Activated naive CD8-positive, alpha-beta T cell treated with anti-CD3 and anti-CD28 coated beads for 36 hours (primary cell): ENCODE data around the gene CLEC12A. TPM values are rescaled to one million over a fixed set of nuclear protein-coding genes. Genes with fewer than 3 reads are reported as not detected.
A peak's percentile ranks its signal among the peaks of the same experiment; 100 is the strongest.

Experiments used
- DNase-seq: peaks from one replicate; pipeline ENCODE4 v3.0.0; 2021
- H3K27ac Mint-ChIP-seq: one replicate; pipeline ENCODE4 v1.8.0; 2022; ENCODE audit warnings: mild to moderate bottlenecking, moderate library complexity, mixed read lengths
- H3K27me3 Mint-ChIP-seq: one replicate; pipeline ENCODE4 v1.8.0; 2022; ENCODE audit warnings: mild to moderate bottlenecking, mixed read lengths
- H3K36me3 Mint-ChIP-seq: one replicate; pipeline ENCODE4 v1.8.0; 2021; ENCODE audit warnings: mild to moderate bottlenecking, mixed read lengths
- H3K4me1 Mint-ChIP-seq: one replicate; pipeline ENCODE4 v1.8.0; 2021; ENCODE audit warnings: mixed read lengths
- H3K4me3 Mint-ChIP-seq: one replicate; pipeline ENCODE4 v1.8.0; 2022; ENCODE audit warnings: mild to moderate bottlenecking, moderate library complexity, mixed read lengths
- H3K9me3 Mint-ChIP-seq: one replicate; pipeline ENCODE4 v1.8.0; 2022; ENCODE audit warnings: mixed read lengths
- total RNA-seq, 2 experiments: library from RNA; stranded (reverse); gene quantifications; one replicate each; pipeline ENCODE4 v1.2.3, GENCODE V29; 2021

Gene CLEC12A
- total RNA-seq = under 1 TPM; 0.14 TPM

DNA sequence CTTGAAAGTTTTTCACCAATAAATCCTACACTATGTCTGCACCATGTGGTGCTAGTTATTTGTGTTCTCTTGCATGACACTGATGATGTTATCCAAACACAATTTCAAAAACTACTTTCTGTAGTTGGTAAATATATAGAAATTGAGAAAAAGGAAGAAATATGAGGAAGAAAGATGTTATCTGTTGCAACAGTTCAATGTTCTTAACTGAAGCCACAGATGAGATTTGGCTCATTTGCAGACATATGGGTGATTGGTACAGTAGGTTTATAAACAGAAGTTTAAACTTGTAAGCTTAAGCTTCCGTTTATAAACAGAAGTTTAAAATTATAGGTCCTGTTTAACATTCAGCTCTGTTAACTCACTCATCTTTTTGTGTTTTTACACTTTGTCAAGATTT, at the start of gene CLEC12A:
Gene CLEC12A, plus strand, starts transcription at position 229 of the 400 bp plus-strand sequence. CDS start 188 bp downstream, outside the sequence.
- H3K4me1 Mint-ChIP-seq = no peaks in the 10 kb centered on the region
- DNase-seq = no peak
- no peaks in the 10 kb centered on the region for H3K27me3 Mint-ChIP-seq
- H3K36me3 Mint-ChIP-seq = no peaks in the 10 kb centered on the region
- H3K9me3 Mint-ChIP-seq = peaks cover 7% of the 10 kb centered on the region
- no peak within 1 kb of the TSS for H3K4me3 Mint-ChIP-seq
- no peak within 1 kb of the TSS for H3K27ac Mint-ChIP-seq

- no peak overlapping the region for H3K27ac Mint-ChIP-seq
- H3K4me3 Mint-ChIP-seq = no peak overlapping the region
Measured at GRCh38 chr12:9922429-9922828, 48.8 kb upstream of the CLEC12A start.

GRCh38 chr12:9925705-9926393, 45.4 kb upstream of the CLEC12A start:
- DNase-seq = no peak
- Mint-ChIP-seq H3K9me3 (no peaks in the 10 kb centered on the region), H3K27me3 (peaks cover 7% of the 10 kb centered on the region), H3K4me3 (peak overlapping the region; percentile 70), H3K27ac (peak overlapping the region; percentile 78), H3K4me1 (peaks cover 22% of the 10 kb centered on the region), H3K36me3 (no peaks in the 10 kb centered on the region)

More at GRCh38 chr12:9922429-9922828, 48.8 kb upstream of the CLEC12A start:
- H3K36me3 Mint-ChIP-seq = no peaks in the 10 kb centered on the region
- no peaks in the 10 kb centered on the region for H3K27me3 Mint-ChIP-seq
- peaks cover 3% of the 10 kb centered on the region for H3K9me3 Mint-ChIP-seq
- no peak for DNase-seq
- H3K4me1 Mint-ChIP-seq = peaks cover 19% of the 10 kb centered on the region

DNA sequence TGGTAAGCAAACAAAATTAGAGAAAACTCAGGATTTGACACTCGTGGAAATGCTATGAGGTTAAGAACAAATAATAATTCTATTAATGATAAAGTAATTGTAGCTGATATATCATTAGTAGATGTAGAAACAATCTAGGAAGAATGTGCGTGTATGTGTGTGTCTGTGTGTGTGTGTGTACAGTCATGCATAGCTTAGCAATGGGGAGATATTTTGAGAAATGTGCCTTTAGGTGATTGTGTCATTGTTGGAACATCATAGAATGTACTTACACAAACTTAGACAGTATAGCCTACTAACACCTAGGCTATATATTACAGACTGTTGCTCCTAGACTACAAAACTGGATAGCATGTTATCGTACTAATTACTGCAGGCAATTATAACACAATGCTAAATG, 44.3 kb upstream of the CLEC12A start:
- no peaks in the 10 kb centered on the region for H3K9me3 Mint-ChIP-seq
- no peak for DNase-seq
- peaks cover 10% of the 10 kb centered on the region for H3K27me3 Mint-ChIP-seq
- no peak overlapping the region for H3K27ac Mint-ChIP-seq
- H3K4me3 Mint-ChIP-seq = no peak overlapping the region
- H3K36me3 Mint-ChIP-seq = no peaks in the 10 kb centered on the region
- H3K4me1 Mint-ChIP-seq = peaks cover 22% of the 10 kb centered on the region

GRCh38 chr12:9928607-9929006, 42.6 kb upstream of the CLEC12A start:
- Mint-ChIP-seq H3K27ac (no peak overlapping the region), H3K9me3 (no peaks in the 10 kb centered on the region), H3K4me3 (no peak overlapping the region), H3K36me3 (no peaks in the 10 kb centered on the region), H3K4me1 (peaks cover 10% of the 10 kb centered on the region), H3K27me3 (peaks cover 10% of the 10 kb centered on the region)
- DNase-seq = no peak

DNA sequence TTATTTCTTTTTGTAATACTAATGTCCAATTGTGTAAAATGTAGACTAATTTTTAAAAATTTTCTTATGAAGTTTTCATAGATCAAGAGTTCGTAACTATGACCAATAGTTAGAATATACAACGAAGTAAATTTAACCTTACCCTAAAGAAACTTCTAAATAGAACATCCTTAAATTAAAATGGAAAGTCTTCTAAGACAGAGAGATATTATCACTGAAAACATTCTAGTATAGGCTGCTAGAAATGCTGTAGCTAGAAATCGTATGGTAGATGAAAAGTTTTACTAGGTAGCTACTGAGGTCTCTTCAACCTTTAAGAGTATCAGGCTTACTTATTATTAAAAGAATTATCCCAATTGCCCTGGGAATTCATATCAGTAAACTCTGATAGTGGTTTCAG, 40.0 kb upstream of the CLEC12A start:
- H3K4me1 Mint-ChIP-seq = peaks cover 5% of the 10 kb centered on the region
- no peaks in the 10 kb centered on the region for H3K36me3 Mint-ChIP-seq
- no peak for DNase-seq

GRCh38 chr12:9932270-9932669, 38.9 kb upstream of the CLEC12A start, which contains the start of gene CLEC2A:
Gene CLEC2A (minus strand): TSS chr12:9932370. CDS start chr12:9932329, 41 bp downstream.
- no peak within 1 kb of the TSS for H3K27ac Mint-ChIP-seq
- H3K27me3 Mint-ChIP-seq = peaks cover 10% of the 10 kb centered on the region
- H3K9me3 Mint-ChIP-seq = no peaks in the 10 kb centered on the region
- H3K4me3 Mint-ChIP-seq = no peak within 1 kb of the TSS
- no peak for DNase-seq
- peaks cover 5% of the 10 kb centered on the region for H3K4me1 Mint-ChIP-seq
- no peaks in the 10 kb centered on the region for H3K36me3 Mint-ChIP-seq

More for the DNA sequence above, 40.0 kb upstream of the CLEC12A start:
- H3K4me3 Mint-ChIP-seq = no peak overlapping the region
- no peaks in the 10 kb centered on the region for H3K9me3 Mint-ChIP-seq
- H3K27ac Mint-ChIP-seq = no peak overlapping the region
- peaks cover 10% of the 10 kb centered on the region for H3K27me3 Mint-ChIP-seq

DNA sequence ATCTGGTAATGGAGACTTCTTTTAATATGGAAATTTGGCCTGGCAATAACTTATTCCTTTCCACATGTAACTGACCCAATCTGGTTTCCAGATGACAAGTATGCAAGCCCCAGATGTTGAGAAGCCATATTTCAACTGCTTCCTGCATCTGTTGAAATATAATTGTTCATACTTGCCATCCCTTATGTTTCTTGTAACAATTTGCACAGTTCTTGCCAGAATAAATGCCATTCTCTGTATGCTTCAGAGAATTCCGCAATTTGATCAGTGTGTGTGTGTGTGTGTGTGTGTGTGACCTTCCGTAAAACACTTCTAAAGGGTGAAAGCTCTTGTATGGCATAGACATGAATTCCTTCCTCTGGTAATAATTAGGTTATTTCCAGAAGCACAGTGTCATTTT, 37.3 kb upstream of the CLEC12A start:
- peaks cover 10% of the 10 kb centered on the region for H3K27me3 Mint-ChIP-seq
- H3K9me3 Mint-ChIP-seq = no peaks in the 10 kb centered on the region
- H3K27ac Mint-ChIP-seq = no peak overlapping the region
- DNase-seq = no peak
- no peaks in the 10 kb centered on the region for H3K4me1 Mint-ChIP-seq
- H3K36me3 Mint-ChIP-seq = no peaks in the 10 kb centered on the region
- no peak overlapping the region for H3K4me3 Mint-ChIP-seq

- no peaks in the 10 kb centered on the region for H3K36me3 Mint-ChIP-seq
- peaks cover 10% of the 10 kb centered on the region for H3K27me3 Mint-ChIP-seq
- H3K27ac Mint-ChIP-seq = no peak overlapping the region
- no peak for DNase-seq
- no peaks in the 10 kb centered on the region for H3K9me3 Mint-ChIP-seq
- no peak overlapping the region for H3K4me3 Mint-ChIP-seq
- H3K4me1 Mint-ChIP-seq = no peaks in the 10 kb centered on the region
Measured at GRCh38 chr12:9935026-9935425, 36.2 kb upstream of the CLEC12A start.

DNA sequence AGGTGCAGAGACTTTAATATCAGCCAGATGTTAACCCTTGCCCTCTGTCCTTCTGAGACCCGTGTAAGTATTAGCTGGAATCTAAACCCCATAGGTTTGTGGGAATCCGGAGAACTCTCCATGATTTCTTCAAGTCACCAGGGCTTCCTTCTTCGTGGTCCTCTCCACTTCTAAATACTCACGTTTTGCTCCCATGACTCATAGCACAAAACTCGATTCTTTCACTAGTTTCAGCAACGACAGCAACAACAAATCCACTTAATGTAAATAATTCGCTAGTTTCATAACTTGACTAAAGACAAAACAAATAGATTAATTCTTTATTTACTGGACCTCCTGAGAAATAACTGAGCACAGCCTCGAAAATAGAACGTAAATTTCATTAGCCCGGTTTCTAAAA, 34.6 kb upstream of the CLEC12A start:
- Mint-ChIP-seq H3K9me3 (no peaks in the 10 kb centered on the region), H3K4me3 (no peak overlapping the region), H3K4me1 (peaks cover 3% of the 10 kb centered on the region), H3K36me3 (no peaks in the 10 kb centered on the region), H3K27me3 (no peaks in the 10 kb centered on the region), H3K27ac (no peak overlapping the region)
- DNase-seq = no peak

DNA sequence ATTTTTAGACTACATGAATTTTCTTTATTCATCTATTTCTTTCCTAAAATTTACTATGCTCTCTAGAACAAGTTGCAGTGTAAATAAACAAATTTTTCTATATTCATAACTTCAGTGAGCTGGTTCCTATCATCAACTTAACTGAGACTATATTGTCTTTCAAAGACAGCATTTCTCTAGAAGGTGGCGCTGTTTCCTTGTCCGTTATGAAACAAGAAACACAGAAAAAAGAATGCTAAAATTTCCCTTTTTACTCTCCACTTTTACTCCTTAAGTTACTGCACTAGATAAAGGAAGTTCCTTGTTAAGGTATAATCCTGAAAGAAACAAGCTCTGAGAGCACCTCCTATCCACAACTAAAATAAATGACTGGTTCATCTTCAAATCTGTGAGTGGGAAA, 30.8 kb upstream of the CLEC12A start:
- Mint-ChIP-seq H3K4me1 (peaks cover 11% of the 10 kb centered on the region), H3K4me3 (no peak overlapping the region), H3K27ac (no peak overlapping the region), H3K36me3 (no peaks in the 10 kb centered on the region), H3K27me3 (no peaks in the 10 kb centered on the region), H3K9me3 (no peaks in the 10 kb centered on the region)
- DNase-seq = no peak

- Mint-ChIP-seq H3K27me3 (no peaks in the 10 kb centered on the region), H3K36me3 (no peaks in the 10 kb centered on the region), H3K4me1 (peaks cover 11% of the 10 kb centered on the region), H3K27ac (no peak overlapping the region), H3K9me3 (no peaks in the 10 kb centered on the region), H3K4me3 (no peak overlapping the region)
- DNase-seq = no peak
Measured at GRCh38 chr12:9941838-9942237, 29.4 kb upstream of the CLEC12A start.

DNA sequence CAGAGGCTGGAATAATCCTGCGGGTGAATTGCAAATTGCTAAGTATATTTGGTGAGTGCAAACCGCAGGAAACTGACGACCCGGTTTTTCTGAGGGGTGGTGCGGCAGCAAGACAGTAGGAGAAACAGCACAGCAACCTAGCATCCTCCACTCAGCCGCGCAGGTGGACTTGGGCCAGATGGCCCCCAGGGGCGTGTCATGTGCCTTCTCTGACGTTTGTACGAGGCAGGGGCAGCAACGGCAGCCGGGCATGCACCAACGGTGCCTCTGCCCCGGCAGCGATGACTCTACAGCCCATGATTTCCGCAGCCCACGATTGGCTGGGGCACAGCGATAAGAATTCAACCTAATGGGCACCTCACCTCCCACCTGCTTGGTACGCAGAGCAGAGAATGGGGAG, 28.0 kb upstream of the CLEC12A start:
- Mint-ChIP-seq H3K36me3 (no peaks in the 10 kb centered on the region), H3K4me3 (peak overlapping the region; percentile 68), H3K4me1 (peaks cover 12% of the 10 kb centered on the region), H3K27me3 (no peaks in the 10 kb centered on the region), H3K9me3 (no peaks in the 10 kb centered on the region), H3K27ac (peak overlapping the region; percentile 4)
- peak; percentile 15 for DNase-seq

DNA sequence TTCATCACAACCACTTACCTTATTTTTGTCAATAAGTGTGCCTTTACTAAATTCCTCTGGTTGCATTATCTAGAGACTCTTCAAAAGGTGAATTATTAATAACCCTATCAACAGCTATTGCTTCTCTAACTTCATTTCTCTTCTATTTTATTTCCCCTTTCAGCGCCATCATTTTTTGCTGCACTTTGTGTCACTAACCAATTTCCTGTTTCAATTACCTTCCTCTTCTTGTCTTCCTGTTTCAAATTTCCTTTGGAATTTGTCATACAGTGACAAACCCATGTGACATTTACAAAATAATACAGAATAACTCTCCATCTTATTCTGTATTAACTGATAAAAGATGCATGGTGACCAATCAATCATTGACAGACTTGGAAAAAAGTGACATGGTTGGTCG, 26.8 kb upstream of the CLEC12A start:
- DNase-seq = no peak
- Mint-ChIP-seq H3K4me1 (peaks cover 23% of the 10 kb centered on the region), H3K4me3 (no peak overlapping the region), H3K27ac (no peak overlapping the region), H3K9me3 (no peaks in the 10 kb centered on the region), H3K27me3 (no peaks in the 10 kb centered on the region), H3K36me3 (no peaks in the 10 kb centered on the region)

DNA sequence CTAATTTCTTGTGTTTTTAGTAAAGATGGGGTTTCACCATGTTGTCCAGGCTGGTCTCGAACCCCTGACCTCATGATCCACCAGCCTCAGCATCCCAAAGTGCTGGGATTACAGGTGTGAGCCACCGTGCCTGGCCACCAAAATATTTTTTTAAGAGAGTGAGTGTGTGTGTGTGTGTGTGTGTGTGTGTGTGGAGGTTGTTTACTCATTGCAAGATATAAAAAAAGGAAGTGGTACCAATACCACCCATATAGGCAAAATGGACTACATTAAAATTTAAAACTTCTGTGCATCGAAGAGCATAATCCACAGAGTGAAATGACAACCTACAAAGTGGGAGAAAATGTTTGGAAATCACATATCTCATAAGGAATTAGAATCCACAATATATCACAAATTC, 23.5 kb upstream of the CLEC12A start:
- no peaks in the 10 kb centered on the region for H3K27me3 Mint-ChIP-seq
- no peak for DNase-seq
- H3K9me3 Mint-ChIP-seq = no peaks in the 10 kb centered on the region
- no peaks in the 10 kb centered on the region for H3K36me3 Mint-ChIP-seq
- H3K4me3 Mint-ChIP-seq = no peak overlapping the region
- no peak overlapping the region for H3K27ac Mint-ChIP-seq
- H3K4me1 Mint-ChIP-seq = peaks cover 36% of the 10 kb centered on the region

DNA sequence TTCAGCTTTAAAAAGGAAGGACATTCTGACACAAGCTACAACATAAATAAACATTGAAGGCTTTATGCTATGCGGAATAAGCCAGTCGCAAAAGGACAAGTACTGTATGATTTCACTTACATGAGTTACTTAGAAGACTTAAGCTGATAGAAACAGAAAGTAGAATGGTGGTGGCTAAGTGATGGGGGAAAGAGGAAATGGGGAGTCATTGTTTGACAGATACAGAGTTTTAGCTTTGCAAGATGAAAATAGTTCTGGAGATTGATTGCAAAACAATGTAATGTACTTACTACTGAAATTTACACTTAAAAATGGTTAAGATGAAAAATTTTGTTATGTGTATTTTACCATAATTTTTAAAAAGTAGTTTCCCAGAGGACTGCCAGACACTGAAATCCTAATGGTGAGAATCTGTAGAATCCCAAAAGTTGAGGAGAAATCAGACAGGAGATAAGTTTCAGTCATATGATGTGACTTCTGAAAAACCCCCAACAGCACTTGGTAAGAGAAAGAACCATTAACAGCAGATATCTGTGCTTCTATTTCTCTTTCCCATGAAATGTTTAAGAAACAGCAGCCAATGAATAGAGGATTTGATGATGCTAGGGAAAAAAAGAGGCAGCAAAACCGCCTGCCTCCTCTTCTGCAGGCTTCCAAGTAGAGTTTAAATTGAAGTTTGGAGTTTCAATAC, 22.5 kb upstream of the CLEC12A start:
- Mint-ChIP-seq H3K4me3 (no peak overlapping the region), H3K36me3 (no peaks in the 10 kb centered on the region), H3K4me1 (peaks cover 33% of the 10 kb centered on the region), H3K27me3 (no peaks in the 10 kb centered on the region), H3K9me3 (no peaks in the 10 kb centered on the region), H3K27ac (peak overlapping the region; percentile 71)
- no peak for DNase-seq
